Measurements from ENCODE around the gene ELOA.
A peak's percentile ranks its signal among the peaks of the same experiment; 100 is the strongest.
"Not testable (repeated sequence)": the region's sequence is repeated elsewhere in the genome, so short reads cannot be mapped to it uniquely, and the experiment has no call there.

The ELOA gene

DNA sequence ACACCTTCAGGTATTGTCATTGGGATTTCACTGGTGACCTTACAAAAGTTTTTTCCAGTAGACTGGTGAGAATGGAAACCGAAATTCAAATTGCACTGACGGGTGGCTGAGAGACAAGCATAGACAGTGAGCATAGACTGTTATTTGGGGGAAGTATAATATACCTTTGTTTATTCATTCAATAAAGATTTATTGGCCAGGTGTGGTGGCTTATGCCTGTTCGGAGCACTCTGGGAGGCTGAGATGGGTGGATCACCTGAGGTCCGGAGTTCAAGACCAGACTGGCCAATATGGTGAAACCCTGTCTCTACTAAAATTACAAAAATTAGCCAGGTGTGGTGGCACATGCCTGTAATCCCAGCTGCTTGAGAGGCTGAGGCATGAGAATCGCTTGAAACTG is 10.0 kb upstream of the ELOA start:
- DNase-seq (ENCODE audit: low read depth): not testable (repeated sequence)

- DNase-seq (ENCODE audit: low read depth): no peak
Measured at GRCh38 chr1:23736437-23737134, 6.7 kb upstream of the ELOA start.

DNA sequence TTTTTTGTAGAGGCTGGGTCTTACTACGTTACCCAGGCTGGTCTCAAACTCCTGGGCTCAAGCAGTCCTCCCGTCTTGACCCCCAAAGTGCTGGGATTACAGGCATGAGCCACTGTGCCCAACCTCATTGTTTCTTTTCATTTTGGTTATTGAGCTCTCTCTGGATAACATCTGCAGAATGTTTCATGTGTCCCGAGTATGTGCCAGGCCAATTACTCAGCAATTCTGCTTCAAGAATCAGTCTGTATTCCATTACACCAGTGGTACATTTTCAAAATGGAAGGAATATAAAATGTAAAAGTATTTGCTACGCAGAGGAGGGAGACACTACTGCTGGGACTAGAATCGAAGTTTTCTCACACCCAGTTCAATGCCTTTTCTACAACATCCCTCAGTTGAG is 1.7 kb upstream of the ELOA start:
- no peak for DNase-seq (ENCODE audit: low read depth)

DNA sequence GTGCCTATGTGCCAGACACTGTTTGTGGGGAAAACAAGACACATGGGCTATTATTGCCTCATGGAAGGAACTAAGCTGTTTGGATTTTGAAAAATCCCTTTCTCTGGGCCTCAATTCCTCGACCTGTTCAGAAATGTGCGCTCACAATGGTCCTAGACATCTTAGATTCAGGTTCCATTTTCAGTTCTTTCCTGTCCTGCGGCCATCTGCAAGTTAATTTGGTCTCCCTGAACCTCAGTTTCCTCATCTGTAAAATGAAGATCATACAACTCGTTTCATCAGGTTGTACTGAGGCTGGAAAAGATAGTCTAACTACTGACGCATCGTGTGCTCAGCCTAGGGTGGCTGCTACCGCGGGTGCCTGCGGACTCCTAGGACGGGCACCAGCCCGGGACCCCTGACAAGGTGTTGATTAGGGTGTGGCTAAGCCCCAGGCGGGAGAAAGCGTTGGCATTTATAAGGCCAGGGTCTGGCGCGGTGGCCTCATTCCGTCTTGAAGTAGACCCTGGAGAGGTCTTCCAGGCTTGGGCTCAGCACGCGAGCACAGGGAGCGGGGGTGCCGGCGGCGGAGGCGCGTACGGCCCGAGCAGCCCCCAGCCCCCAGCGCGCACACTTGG is 493 bp upstream of the ELOA start:
- peak; percentile 53 for DNase-seq (ENCODE audit: low read depth)

- DNase-seq (ENCODE audit: low read depth): peak; percentile 71
Measured at GRCh38 chr1:23745515-23745914, 2.2 kb downstream of the ELOA start.

- DNase-seq (ENCODE audit: low read depth): no peak
Measured at GRCh38 chr1:23748016-23748415, 4.7 kb downstream of the ELOA start.

DNA sequence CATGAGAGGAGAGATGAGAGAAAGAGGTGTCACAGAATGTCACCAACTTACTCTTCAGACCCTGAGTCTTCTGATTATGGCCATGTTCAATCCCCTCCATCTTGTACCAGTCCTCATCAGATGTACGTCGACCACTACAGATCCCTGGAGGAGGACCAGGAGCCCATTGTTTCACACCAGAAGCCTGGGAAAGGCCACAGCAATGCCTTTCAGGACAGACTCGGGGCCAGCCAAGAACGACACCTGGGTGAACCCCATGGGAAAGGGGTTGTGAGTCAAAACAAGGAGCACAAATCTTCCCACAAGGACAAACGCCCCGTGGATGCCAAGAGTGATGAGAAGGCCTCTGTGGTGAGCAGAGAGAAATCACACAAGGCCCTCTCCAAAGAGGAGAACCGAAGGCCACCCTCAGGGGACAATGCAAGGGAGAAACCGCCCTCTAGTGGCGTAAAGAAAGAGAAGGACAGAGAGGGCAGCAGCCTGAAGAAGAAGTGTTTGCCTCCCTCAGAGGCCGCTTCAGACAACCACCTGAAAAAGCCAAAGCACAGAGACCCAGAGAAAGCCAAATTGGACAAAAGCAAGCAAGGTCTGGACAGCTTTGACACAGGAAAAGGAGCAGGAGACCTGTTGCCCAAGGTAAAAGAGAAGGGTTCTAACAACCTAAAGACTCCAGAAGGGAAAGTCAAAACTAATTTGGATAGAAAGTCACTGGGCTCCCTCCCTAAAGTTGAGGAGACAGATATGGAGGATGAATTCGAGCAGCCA is 8.0 kb downstream of the ELOA start:
- DNase-seq (ENCODE audit: low read depth): peak; percentile 69

DNA sequence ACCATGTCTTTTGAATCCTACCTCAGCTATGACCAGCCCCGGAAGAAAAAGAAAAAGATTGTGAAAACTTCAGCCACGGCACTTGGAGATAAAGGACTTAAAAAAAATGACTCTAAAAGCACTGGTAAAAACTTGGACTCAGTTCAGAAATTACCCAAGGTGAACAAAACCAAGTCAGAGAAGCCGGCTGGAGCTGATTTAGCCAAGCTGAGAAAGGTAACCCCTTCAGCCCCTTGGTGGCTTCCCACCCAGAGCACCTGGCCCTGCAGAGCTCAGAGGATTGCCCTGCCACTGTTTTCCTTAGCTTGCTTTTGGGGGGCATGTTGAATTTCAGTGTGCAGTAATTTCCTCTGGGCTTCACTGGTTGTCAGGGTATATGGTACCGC is 8.5 kb downstream of the ELOA start:
- DNase-seq (ENCODE audit: low read depth): no peak

DNA sequence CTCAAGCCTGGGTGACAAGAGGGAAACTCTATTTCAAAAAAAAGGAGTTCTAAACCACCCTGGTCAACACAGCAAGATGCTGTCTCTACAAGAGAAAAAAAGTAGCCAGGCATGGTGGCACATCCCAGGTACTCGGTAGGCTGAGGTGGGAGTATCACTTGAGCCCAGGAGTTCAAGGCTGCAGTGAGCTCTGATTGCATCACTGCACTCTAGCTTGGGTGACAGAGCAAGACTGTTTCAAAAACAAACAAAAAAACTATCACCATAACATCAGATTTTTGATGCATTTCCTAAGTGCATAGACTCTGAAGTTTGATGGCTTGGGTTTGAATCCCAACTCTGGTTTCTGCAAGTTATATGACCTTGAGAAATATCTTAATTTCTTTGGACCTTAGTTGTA is 9.6 kb downstream of the ELOA start:
- no peak for DNase-seq (ENCODE audit: low read depth)

DNA sequence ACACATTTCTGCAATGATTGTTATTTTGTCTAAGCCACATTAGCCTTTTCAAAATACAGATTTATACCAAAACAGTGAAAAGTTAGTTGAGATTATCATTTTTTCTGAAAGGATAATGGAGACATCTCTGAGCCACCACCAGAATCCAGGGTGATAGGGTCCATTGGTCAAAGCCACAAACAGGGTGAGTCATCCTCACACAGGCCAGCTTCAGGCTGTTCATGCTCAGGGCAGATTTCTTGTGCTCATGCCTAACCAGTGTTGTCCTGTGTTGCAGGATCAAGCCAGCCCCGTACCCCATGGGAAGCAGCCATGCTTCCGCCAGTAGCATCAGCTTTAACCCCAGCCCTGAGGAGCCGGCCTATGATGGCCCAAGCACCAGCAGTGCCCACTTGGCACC is 13.4 kb downstream of the ELOA start:
- peak; percentile 79 for DNase-seq (ENCODE audit: low read depth)

DNA sequence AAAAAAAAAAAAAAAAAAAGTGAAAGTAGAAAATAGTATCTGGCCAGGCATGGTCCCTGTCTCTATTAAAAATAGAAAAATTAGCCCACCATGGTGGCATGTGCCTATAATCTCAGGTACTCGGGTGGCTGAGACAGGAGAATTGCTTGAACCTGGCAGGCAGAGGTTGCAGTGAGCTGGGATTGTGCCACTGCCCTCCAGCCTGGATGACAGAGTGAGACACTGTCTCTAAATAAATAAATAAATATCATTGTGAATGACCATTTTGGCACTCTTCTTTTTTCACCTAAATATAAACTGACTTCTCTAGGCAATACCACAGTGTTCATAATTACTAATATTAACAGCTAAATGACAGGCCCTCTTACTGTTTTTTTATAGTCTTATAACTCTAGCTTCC is 14.5 kb downstream of the ELOA start:
- no peak for DNase-seq (ENCODE audit: low read depth)

DNA sequence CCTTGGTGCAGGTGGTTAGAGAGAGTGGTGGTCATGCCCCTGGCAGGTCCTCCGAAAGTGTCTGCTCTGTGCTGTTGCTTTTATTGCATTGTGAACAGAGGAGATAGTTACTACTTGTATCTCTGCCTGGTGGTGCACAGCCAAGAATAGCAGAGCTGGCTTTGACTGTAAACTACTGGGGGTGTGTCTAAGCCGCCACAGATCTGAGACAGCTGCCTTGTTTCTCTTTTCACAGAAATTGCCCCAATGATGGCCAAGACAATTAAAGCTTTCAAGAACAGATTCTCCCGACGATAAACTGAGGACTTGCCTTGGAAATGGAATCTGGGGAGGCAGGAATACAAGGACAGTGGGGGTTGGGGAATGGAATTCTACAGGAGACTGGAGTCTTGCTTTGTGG is 16.0 kb downstream of the ELOA start:
- no peak for DNase-seq (ENCODE audit: low read depth)

DNA sequence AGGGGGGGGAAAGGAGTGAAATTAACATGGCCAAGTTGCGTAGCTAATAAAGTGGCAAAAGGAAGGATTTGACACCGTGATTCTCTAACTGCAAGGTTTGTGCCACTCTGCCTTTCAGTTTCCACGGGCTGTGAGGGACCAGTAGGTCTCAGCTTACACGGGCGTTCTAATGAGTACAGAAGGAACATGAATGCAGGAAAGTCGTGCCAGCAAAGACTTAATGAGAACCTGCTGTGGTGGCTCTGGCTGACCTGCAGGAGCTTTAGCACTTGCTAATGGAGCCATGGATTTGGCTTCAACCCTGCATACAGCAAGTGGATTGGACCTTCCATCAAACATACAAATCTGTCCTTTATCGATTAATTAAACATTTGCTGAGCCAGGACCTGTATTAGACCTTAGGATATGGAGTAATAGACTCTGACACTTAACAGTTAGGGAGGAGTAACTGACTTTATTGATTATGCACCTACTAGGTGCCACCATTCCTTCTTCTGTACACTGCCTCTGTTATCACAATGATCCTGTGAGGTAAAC is 19.8 kb downstream of the ELOA start:
- no peak for DNase-seq (ENCODE audit: low read depth)

DNA sequence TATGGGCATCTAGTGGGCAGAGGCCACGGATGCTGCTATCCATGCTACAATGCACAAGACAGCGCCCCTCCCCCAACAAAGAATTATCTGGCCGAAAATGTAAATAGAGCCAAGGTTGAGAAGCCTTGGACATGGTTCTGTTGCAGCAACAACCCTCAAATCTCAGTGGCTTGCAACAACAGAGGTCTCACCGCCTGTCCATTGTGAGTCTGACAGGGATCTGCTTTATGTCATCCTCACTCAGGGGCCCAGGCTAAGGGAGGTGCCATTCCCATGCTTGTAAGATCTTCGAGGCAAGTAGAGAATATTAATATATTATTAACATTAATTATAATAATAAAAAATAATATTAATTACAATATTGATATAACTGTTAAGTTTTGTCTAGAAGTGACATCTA is 25.5 kb downstream of the ELOA start:
- DNase-seq (ENCODE audit: low read depth): no peak

DNA sequence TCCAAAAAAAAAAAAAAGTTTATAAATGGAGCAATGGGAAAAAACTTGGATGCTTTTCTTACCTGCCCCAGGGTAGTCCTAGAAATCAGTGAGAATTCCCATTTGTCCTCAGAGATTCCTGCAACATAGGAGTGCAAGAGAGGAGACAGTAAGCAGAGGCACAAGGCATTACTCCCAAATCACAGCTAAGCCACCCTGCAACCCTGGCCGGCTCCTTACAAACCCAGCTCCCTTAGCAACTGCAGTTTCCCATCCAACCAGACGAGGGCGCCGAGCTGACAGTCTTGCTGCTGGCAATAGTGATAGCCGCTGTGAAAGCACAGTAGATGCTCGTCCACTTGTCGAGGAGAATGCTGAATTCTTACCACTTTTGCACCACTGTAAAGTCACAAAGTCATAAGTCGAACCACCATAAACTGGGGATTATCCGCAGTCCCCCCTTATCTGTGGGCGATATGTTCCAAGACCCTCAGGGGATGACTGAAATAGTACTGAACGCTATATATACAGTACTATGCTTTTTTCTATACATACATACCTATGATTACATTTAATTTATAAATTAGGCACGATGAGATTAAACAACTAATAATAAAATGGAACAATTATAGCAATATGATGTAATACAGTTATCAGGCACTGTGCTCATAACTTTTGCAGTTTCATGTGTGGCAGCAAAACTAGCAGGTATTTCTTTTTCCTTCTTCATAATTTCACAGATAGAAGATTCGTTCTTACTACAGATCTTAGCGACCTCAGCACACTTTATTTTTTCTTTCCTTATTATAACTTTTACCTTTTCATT is 29.0 kb downstream of the ELOA start:
- DNase-seq (ENCODE audit: low read depth): peak; percentile 82

DNA sequence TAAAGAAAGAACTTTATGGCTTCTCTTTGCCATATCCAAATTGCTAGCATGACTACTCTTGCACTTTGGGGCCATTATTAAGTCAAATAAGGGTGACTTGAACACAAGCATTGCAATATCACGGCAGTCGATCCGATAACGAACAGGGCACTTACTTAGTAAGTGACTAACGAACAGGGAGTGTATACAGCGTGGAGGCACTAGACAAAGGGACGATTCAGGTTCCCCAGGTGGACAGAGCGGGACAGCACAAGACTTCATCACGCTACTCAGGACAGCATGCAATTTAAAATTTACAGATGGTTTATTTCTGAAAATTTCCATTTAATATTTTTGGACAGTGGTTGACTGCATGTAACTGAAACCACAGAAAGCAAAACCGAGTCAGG is 29.6 kb downstream of the ELOA start:
- DNase-seq (ENCODE audit: low read depth): no peak

GRCh38 chr1:23774174-23774880 is 31.1 kb downstream of the ELOA start:
- DNase-seq (ENCODE audit: low read depth): no peak

DNA sequence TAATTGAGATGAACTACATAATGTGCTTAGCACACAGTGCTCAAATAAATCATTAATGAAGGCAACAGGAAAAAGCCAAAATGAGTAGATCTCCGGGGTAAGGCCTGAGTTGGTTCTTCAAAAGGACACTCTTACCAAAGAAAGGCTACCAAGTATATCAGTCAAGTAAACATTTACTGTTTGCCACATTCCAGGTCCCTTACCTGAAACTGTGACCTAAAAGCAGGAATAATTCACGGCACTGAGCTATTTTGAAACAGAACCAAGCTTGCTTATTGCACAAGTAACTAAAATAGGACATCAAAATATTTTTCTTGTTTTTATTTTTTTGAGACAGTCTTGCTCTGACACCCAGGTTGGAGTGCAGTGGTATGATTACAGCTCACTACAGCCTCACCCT is 32.9 kb downstream of the ELOA start:
- no peak for DNase-seq (ENCODE audit: low read depth)

DNA sequence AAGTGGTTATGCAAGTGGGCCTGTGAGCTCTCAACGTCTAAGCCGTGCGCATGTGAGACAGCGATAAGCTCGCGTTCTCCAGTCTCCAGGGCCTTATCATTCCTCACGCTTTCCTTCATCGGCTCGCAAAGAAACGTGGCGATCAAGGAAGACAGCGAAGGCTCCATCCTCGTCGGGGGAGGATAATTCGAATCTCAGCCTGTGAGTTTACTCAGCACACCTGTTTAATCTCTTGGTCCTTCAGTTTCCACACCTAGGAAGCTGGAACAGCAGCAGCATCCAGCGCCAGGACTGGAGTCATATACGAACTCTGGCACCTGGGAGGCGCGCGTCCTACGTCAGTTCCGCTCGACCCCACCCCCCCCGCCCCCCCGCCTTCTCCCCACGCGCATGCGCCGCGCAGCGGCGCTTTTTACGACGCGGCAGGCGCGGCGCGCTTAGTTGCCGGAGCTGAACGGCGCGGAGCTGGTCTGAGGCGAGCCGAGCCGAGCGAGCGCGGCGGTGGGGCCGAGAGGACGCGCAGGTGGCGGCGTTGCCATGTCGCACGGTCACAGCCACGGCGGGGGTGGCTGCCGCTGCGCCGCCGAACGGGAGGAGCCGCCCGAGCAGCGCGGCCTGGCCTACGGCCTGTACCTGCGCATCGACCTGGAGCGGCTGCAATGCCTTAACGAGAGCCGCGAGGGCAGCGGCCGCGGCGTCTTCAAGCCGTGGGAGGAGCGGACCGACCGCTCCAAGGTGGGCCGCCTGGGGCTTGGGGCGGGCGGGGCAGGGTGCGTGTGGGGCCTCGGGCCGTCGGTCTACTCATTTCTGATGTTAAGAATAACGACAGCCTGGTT is 34.9 kb downstream of the ELOA start, which contains the start of gene PITHD1:
TSS of gene PITHD1 (plus strand) at position 440 of the 836 bp plus-strand sequence. CDS start at position 538, 98 bp downstream.
- peak; percentile 85 for DNase-seq (ENCODE audit: low read depth)

DNA sequence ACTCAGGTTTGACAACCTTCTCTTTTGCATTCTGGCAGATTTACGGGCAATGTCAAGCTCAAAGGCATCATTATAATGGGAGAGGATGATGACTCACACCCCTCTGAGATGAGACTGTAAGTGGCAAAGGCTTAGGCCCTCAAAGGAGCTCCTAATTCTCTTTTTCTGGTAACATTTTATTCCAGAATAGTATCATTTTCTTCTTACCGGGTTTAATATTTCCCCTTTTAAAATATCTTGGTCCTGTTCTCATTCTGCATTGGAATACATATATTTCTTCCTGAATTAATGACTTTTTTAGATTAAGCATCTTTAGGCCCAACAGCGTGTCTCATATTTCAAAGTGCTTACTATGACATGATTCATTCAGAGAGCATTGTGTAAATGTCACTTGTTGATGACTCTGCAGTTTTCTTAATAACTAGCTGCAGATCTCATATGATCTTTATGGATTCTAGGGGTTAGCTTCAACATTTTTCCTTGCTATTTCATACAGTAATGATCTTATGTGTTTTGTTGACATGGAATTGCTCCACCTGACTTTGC is 36.6 kb downstream of the ELOA start:
- DNase-seq (ENCODE audit: low read depth): peak; percentile 81
